ENCODE measurements around the gene LRRC43. TPM values are rescaled to one million over a fixed set of nuclear protein-coding genes. Genes with fewer than 3 reads are reported as not detected.

Gene LRRC43
- polyA plus RNA-seq, 4 donors: 0.27 to 1.1 TPM; not detected in 2

Other genes with a start within 250 kb of the LRRC43 start
- gene BCL7A, start 161.2 kb upstream of the LRRC43 start, polyA plus RNA-seq: 10 to 100 TPM in 1 of 4 donors, 1 to 10 TPM in 2, under 1 TPM in 1; 0.22 to 10.4 (median 3.4) TPM
- gene MLXIP, start 104.4 kb upstream of the LRRC43 start, polyA plus RNA-seq: 10 to 100 TPM in 2 of 4 donors, 1 to 10 TPM in 2; 8.5 to 55.0 (median 30.5) TPM
- gene IL31, start 8.9 kb upstream of the LRRC43 start, polyA plus RNA-seq: not detected
- under 1 TPM; 0.27 to 0.99 (median 0.57) TPM for gene B3GNT4, start 20.6 kb downstream of the LRRC43 start, polyA plus RNA-seq
- 10 to 100 TPM; 54.0 to 68.4 (median 57.8) TPM for gene DIABLO, start 42.9 kb downstream of the LRRC43 start, polyA plus RNA-seq
- 10 to 100 TPM in 3 of 4 donors, 1 to 10 TPM in 1; 9.4 to 19.6 (median 16.6) TPM for gene VPS33A, start 83.4 kb downstream of the LRRC43 start, polyA plus RNA-seq
- gene CLIP1, start 239.5 kb downstream of the LRRC43 start, polyA plus RNA-seq: 10 to 100 TPM; 16.1 to 34.9 (median 19.7) TPM